ENCODE data around the gene ESR2. TPM values are rescaled to one million over a fixed set of nuclear protein-coding genes. Genes with fewer than 3 reads are reported as not detected.

Gene ESR2
- total RNA-seq, 4 donors from 2014 or later = 0.51 TPM; not detected in 3

- in situ Hi-C loops (cut with MboI; ENCODE audit: low sequenced_read_pairs in 4 of 4) (no loop called here), intact Hi-C loops (cut with DNase I; ENCODE audit: low total_unique reads) (no loop called here)
- Histone ChIP-seq H3K27ac (peak overlapping the region; percentile 72 to 99 (median 82)), H3K27me3 (no peaks in the 10 kb centered on the region), H3K9me3 (no peaks in the 10 kb centered on the region), H3K36me3 (peaks cover 0 to 25% of the 10 kb centered on the region in 2 donors), H3K4me1 (peaks cover 39 to 42% of the 10 kb centered on the region in 2 donors), H3K4me3 (no peak overlapping the region)
- TF ChIP-seq POLR2A (IDR thresholded peaks at IDR 0.05) = no peak
- no peak for TF ChIP-seq CTCF (IDR thresholded peaks at IDR 0.05 in 4 of 5, conservative IDR thresholded peaks at IDR 0.05 in 1 of 5)
- ATAC-seq (peak; percentile 43 to 56), DNase-seq (peak; percentile 56 to 59)
These were observed 84.6 kb downstream of the ESR2 start for GRCh38 chr14:64209444-64210131.

- DNase-seq (no peak), ATAC-seq (no peak)
- no peak for TF ChIP-seq POLR2A (IDR thresholded peaks at IDR 0.05)
- TF ChIP-seq CTCF (IDR thresholded peaks at IDR 0.05 in 4 of 5, conservative IDR thresholded peaks at IDR 0.05 in 1 of 5) = no peak
- Histone ChIP-seq H3K36me3 (peaks cover 0 to 25% of the 10 kb centered on the region in 2 donors), H3K27ac (peak overlapping the region; percentile 72 to 99 (median 82)), H3K4me1 (peaks cover 35 to 41% of the 10 kb centered on the region in 2 donors), H3K27me3 (no peaks in the 10 kb centered on the region), H3K4me3 (no peak overlapping the region), H3K9me3 (no peaks in the 10 kb centered on the region)
- in situ Hi-C loops (cut with MboI; ENCODE audit: low sequenced_read_pairs in 4 of 4) = no loop called here
- intact Hi-C loops (cut with DNase I; ENCODE audit: low total_unique reads) = no loop called here
These were observed 85.2 kb downstream of the ESR2 start for GRCh38 chr14:64208981-64209380.

GRCh38 chr14:64208261-64208660 is 85.9 kb downstream of the ESR2 start:
- no peak for DNase-seq
- no peak for TF ChIP-seq CTCF (IDR thresholded peaks at IDR 0.05 in 4 of 5, conservative IDR thresholded peaks at IDR 0.05 in 1 of 5)
- TF ChIP-seq POLR2A (IDR thresholded peaks at IDR 0.05) = no peak
- no peaks in the 10 kb centered on the region for H3K9me3 ChIP-seq
- H3K4me3 ChIP-seq = no peak overlapping the region
- in situ Hi-C loops (cut with MboI; ENCODE audit: low sequenced_read_pairs in 4 of 4) = no loop called here
- H3K27me3 ChIP-seq = no peaks in the 10 kb centered on the region
- intact Hi-C loops (cut with DNase I; ENCODE audit: low total_unique reads) = no loop called here
- H3K36me3 ChIP-seq = peaks cover 0 to 25% of the 10 kb centered on the region in 2 donors
- peaks cover 31 to 34% of the 10 kb centered on the region in 2 donors for H3K4me1 ChIP-seq
- no peak for ATAC-seq
- H3K27ac ChIP-seq = peak overlapping the region in 1 of 4 donors; percentile 89

- no peak overlapping the region for H3K27ac ChIP-seq
These were observed 90.7 kb downstream of the ESR2 start for GRCh38 chr14:64203366-64204006.

More at GRCh38 chr14:64203366-64204006, 90.7 kb downstream of the ESR2 start:
- no peaks in the 10 kb centered on the region for H3K9me3 ChIP-seq
- ATAC-seq = no peak
- intact Hi-C loops (cut with DNase I; ENCODE audit: low total_unique reads) = no loop called here
- H3K4me3 ChIP-seq = no peak overlapping the region
- no peaks in the 10 kb centered on the region for H3K27me3 ChIP-seq
- H3K36me3 ChIP-seq = no peaks in the 10 kb centered on the region
- TF ChIP-seq POLR2A (IDR thresholded peaks at IDR 0.05) = no peak
- no peak for TF ChIP-seq CTCF (IDR thresholded peaks at IDR 0.05 in 4 of 5, conservative IDR thresholded peaks at IDR 0.05 in 1 of 5)
- peaks cover 12 to 15% of the 10 kb centered on the region in 2 donors for H3K4me1 ChIP-seq
- DNase-seq = no peak
- in situ Hi-C loops (cut with MboI; ENCODE audit: low sequenced_read_pairs in 4 of 4) = no loop called here
